22Rv1 (cell line): ENCODE measurements around the gene TTC33.

ENCODE experiments used
- CTCF ChIP-seq: fragments of 450-650 bp; IDR thresholded peaks from 2 replicates; pipeline ENCODE4 v1.5.1; 2017; ENCODE audit warnings: mild to moderate bottlenecking
- ZFX ChIP-seq: fragments of 450-650 bp; IDR thresholded peaks from 2 replicates; pipeline ENCODE4 v1.6.1; 2017; ENCODE audit warnings: antibody characterized with exemption, borderline replicate concordance

GRCh38 chr5:40733879-40734563 lies 21.7 kb downstream of the TTC33 start:
- TF ChIP-seq CTCF = no peak
- TF ChIP-seq ZFX = no peak
